ENCODE results near the gene INPP5F. TPM values are rescaled to one million over a fixed set of nuclear protein-coding genes. Genes with fewer than 3 reads are reported as not detected.
"Not testable (repeated sequence)": the region's sequence is repeated elsewhere in the genome, so short reads cannot be mapped to it uniquely, and the experiment has no call there.

Gene INPP5F
- total RNA-seq, 1 experiment from 2014 or later: 13.2 TPM

DNA sequence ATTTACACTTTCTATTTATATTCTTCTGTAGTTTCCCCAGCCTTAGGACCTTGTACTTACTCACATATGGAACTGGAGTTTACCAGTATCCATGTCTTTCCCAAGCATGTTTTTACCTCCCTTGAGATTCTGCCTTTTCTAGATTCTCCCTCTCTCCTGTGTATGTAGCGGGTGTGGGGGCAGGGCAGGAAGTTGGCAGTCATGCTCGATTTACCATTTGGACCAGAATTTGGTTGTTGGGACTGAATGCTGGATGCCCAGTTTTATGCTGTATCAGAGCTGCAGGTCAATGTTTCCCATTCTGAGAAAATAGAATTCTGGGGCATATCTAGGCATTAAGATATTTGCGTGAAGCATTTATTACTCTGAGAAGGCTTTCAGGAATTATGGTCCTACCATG, 14.2 kb downstream of the INPP5F start:
- no peak for DNase-seq (ENCODE audit: low read depth)

GRCh38 chr10:119742947-119743648, 17.2 kb downstream of the INPP5F start:
- no peak for DNase-seq (ENCODE audit: low read depth)

DNA sequence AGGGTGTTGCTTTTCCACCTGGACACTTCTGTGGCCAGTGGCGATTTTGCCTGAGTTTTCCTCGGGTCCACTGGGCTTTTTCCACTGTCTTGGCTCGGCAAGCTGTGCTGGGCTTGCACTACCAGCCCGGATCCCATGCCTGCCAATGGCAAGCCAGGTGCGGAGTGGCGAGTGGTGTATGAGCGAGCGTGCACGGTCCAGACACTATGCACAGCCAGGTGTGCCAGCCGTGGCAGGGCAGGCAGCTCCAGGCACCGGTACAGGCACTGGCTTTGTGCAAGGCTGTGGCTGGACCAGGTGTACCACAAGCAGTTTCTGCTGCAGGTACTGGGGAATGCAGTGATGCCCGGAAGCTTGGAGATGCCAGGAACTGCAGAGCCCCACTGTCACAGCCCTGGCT, 22.1 kb downstream of the INPP5F start:
- DNase-seq (ENCODE audit: low read depth): no peak

DNA sequence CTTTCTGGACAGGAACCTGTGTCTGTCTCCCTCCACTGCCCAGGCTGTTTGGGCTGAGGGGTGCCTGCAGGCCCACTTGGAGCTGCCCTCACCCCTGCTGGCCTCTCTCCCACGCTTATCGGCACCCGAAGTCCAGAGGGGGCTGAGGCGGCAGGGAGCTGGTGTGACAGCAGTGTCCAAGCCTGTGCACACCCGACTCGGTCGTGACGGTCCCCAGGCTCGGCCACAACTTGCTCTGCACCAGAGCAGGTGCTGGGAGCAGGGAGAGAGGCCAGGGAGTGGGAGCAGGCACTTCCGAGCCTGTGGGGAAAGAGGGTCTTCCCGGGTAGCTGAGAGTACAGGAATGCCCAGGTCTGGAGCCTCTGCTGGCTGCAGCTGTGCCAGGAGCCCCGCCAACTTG, 23.0 kb downstream of the INPP5F start:
- DNase-seq (ENCODE audit: low read depth): no peak

DNA sequence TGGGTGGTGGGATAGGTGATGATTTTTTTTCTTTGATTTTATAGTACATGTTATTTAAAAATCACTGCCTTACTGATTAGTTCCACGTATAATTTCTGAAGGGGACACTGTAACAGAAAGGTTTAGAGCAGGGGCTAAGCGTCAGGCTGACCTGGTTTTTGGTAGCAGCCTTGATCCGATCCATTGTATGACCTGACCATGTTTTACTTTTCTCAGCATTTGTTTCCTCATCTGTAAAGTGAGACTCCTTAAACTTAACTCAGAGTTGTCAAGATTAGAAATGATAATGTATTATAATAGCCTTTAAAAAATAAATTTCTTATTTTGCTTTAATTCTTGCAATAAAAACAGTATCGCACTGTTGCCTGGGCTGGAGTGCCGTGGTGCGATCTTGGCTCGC, 23.6 kb downstream of the INPP5F start:
- DNase-seq (ENCODE audit: low read depth): no peak

DNA sequence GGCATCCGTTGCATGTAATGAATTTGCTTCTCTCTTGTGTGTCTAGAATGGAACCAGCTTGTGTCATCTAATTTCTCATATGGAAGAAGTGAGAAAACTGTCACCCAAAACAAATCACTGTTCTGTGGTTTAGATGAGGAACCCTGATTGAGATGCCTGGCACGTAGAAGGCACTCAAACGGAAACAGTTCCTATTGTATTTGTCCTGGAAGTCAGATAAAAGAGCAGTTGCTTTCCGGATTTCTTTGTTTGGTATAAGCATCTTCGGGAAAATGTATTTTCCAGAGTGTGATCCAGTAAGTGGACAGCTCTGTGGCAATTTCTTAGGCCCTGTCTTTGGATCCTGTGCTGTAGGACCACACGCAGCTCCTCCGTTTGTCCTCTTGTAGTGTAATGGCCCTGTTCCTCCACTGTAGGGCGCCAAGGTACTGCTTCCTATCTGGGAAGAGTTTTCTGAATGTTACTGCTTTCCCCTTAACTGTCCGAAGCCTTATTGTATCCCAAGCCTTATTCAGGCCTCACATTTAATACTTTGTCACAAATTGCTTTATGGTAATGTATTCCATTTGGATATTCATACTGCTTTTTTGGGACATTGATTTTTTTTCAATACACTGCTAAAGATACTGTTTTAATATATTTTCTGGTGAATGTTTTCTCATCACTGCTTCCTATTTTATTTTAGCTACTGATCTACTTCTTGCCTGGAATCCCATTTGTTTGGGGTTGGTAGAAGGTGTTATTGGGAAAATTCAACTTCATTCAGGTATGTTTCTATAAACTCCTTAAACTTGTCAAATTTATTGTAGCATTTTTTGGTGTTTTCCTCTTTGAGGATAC, 24.8 kb downstream of the INPP5F start:
- DNase-seq (ENCODE audit: low read depth): peak; percentile 71

DNA sequence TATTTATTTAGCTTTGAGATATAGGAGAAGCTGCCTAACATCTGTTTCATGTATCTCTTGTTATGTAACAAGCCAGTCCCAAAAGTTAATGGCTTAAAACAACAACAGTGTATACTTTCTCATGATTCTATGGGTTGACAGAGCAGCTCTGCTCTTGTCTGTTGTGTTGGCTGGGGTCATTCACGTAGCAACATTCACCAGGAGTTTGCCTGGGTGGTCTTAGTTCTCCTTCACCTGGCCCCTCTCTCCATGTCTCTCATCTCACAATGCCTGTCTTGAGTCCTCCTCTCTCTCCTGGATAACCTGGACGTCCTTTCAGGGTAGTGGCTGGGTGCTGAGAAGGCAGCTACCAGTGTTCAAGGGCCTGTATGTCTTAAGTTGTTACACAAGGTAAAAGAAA, 27.5 kb downstream of the INPP5F start:
- DNase-seq (ENCODE audit: low read depth): no peak

GRCh38 chr10:119754085-119754484, 28.2 kb downstream of the INPP5F start:
- no peak for DNase-seq (ENCODE audit: low read depth)

- no peak for DNase-seq (ENCODE audit: low read depth)
Observed at GRCh38 chr10:119754936-119755335, 29.1 kb downstream of the INPP5F start.

GRCh38 chr10:119755446-119755845, 29.6 kb downstream of the INPP5F start:
- DNase-seq (ENCODE audit: low read depth): no peak

GRCh38 chr10:119758448-119759195, 32.8 kb downstream of the INPP5F start:
- no peak for DNase-seq (ENCODE audit: low read depth)

DNA sequence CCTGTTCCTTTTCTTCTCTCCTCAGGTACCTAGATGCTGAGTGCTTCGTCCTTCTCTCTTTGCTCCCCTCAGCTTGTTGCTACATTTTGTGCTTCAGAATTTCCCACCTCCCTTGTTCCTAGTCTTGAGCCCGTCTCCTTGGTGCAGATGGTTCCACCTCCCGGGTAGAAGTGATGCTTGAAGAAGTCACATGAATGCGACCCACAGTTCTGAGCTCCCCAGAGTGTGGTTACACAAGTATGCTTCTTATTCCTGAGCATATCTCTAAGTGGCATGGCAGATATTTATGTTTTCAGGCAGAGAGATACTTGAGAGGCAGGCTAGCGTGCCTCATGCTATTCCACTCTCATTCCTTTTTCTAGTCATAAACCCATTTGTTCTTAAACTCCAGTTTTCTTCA, 34.0 kb downstream of the INPP5F start:
- no peak for DNase-seq (ENCODE audit: low read depth)

GRCh38 chr10:119761106-119761505, 35.3 kb downstream of the INPP5F start:
- peak; percentile 61 for DNase-seq (ENCODE audit: low read depth)

GRCh38 chr10:119762035-119762434, 36.2 kb downstream of the INPP5F start:
- no peak for DNase-seq (ENCODE audit: low read depth)

- DNase-seq (ENCODE audit: low read depth): peak; percentile 24
Observed at GRCh38 chr10:119762805-119763798, 37.3 kb downstream of the INPP5F start.

DNA sequence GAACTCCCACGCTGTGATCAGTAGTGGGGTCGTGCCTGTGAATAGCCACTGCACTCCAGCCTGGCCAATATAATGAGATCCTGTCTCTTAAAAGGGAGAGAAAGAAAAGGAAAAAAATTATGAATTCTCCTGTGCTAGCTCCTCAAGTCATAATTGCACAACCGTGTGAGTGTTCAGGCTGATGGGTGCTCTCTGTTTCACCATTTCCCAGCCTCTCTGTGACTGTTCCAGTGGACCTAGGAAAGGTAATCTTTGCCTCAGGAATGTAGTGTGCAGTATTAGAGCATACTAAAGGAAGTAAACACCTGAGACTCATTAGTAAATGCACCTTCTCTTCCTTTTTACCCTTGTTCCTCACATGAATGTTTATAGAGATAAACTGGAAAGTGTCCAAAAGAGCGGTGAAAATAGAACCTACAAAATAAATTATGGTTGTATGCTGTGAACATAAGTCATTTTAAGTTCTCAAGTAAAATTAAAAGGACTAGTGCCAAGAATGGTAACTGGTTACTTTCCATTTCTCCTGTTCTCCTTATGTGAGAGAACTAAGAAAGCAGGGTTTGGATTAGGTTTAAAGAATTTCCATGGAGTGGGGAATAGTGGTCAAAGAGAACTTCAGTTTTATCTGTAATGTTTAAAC, 42.7 kb downstream of the INPP5F start:
- no peak for DNase-seq (ENCODE audit: low read depth)

GRCh38 chr10:119769886-119770285, 44.0 kb downstream of the INPP5F start:
- DNase-seq (ENCODE audit: low read depth): peak; percentile 81

- peak; percentile 34 for DNase-seq (ENCODE audit: low read depth)
Observed at GRCh38 chr10:119770928-119771327, 45.1 kb downstream of the INPP5F start.

DNA sequence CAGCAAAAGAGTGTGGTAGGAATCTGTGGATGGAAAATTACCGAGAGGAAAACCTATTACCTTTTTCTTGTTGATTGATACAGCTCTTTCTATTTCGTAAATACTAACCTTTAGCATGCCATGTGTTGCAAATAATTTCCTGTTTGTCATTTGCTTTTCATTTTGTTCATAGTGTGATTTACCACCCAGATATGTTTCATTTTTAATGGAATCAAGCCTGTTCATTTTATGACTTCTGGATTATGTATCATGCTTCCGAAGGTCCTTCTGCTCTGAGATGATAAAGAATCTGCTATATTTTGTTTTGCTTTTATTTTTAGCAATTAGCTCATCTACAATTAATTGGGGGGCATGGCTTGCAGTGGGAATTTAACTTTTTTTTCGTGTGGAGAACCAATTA, 46.5 kb downstream of the INPP5F start:
- DNase-seq (ENCODE audit: low read depth): no peak

GRCh38 chr10:119773041-119773440, 47.2 kb downstream of the INPP5F start:
- not testable (repeated sequence) for DNase-seq (ENCODE audit: low read depth)

GRCh38 chr10:119775529-119775928, 49.7 kb downstream of the INPP5F start:
- DNase-seq (ENCODE audit: low read depth): no peak
